GM21529 (cell line): ENCODE data around the gene FAM162B.
"Not testable (repeated sequence)": the region's sequence is repeated elsewhere in the genome, so short reads cannot be mapped to it uniquely, and the experiment has no call there.

Experiments used
- ATAC-seq: cut with Tn5 transposase; IDR thresholded peaks from one replicate; pipeline ENCODE4 v1.9.1; 2021; ENCODE audit not compliant: unreplicated experiment

FAM162B gene

GRCh38 chr6:116764961-116765841 lies at the start of gene FAM162B:
Gene FAM162B, minus strand, starts transcription at chr6:116765719. Its CDS starts 143 bp downstream, at chr6:116765576.
- no peak for ATAC-seq

GRCh38 chr6:116812051-116812650 lies 46.6 kb upstream of the FAM162B start:
- ATAC-seq: no peak

- no peak for ATAC-seq
Observed at GRCh38 chr6:116801971-116802370, 36.5 kb upstream of the FAM162B start.

- ATAC-seq: no peak
Observed at GRCh38 chr6:116799945-116800344, 34.4 kb upstream of the FAM162B start.

- no peak for ATAC-seq
Observed at GRCh38 chr6:116797585-116797984, 32.1 kb upstream of the FAM162B start.

GRCh38 chr6:116793224-116793623 lies 27.7 kb upstream of the FAM162B start:
- no peak for ATAC-seq

GRCh38 chr6:116783852-116784251 lies 18.3 kb upstream of the FAM162B start:
- ATAC-seq: no peak

- ATAC-seq: peak; percentile 67
Observed at GRCh38 chr6:116779573-116780164, 14.2 kb upstream of the FAM162B start.

- ATAC-seq: no peak
Observed at GRCh38 chr6:116773886-116774285, 8.4 kb upstream of the FAM162B start.

- ATAC-seq: no peak
Observed at GRCh38 chr6:116772450-116772849, 6.9 kb upstream of the FAM162B start.

GRCh38 chr6:116767715-116768114 lies 2.2 kb upstream of the FAM162B start:
- ATAC-seq: no peak

GRCh38 chr6:116766506-116767176 lies 1.1 kb upstream of the FAM162B start:
- ATAC-seq: no peak

GRCh38 chr6:116764629-116764960 lies 924 bp downstream of the FAM162B start:
- no peak for ATAC-seq

GRCh38 chr6:116763906-116764628 lies 1.5 kb downstream of the FAM162B start:
- ATAC-seq: no peak

- no peak for ATAC-seq
Observed at GRCh38 chr6:116763048-116763447, 2.5 kb downstream of the FAM162B start.

- ATAC-seq: no peak
Observed at GRCh38 chr6:116762235-116762634, 3.3 kb downstream of the FAM162B start.

GRCh38 chr6:116761779-116762178 lies 3.7 kb downstream of the FAM162B start:
- no peak for ATAC-seq

- ATAC-seq: no peak
Observed at GRCh38 chr6:116745176-116745575, 20.3 kb downstream of the FAM162B start.

- no peak for ATAC-seq
Observed at GRCh38 chr6:116741571-116741970, 23.9 kb downstream of the FAM162B start.

GRCh38 chr6:116740486-116740885 lies 25.0 kb downstream of the FAM162B start:
- ATAC-seq: not testable (repeated sequence)

- no peak for ATAC-seq
Observed at GRCh38 chr6:116737004-116737403, 28.5 kb downstream of the FAM162B start.
